ENCODE measurements around the gene EFTUD2.
"Not testable (repeated sequence)": the region's sequence is repeated elsewhere in the genome, so short reads cannot be mapped to it uniquely, and the experiment has no call there.

Gene EFTUD2

GRCh38 chr17:44848257-44848795 lies 50.9 kb downstream of the EFTUD2 start:
- DNase-seq = no peak

- no peak for DNase-seq
These were observed 51.7 kb downstream of the EFTUD2 start, which contains the start of gene HIGD1B for GRCh38 chr17:44847586-44847985. TSS of gene HIGD1B (plus strand) at chr17:44847883. CDS start at chr17:44848153, 270 bp downstream.

- DNase-seq = no peak
These were observed 53.0 kb downstream of the EFTUD2 start for GRCh38 chr17:44846206-44846605.

GRCh38 chr17:44844390-44844830 lies 54.8 kb downstream of the EFTUD2 start:
- no peak for DNase-seq

GRCh38 chr17:44842748-44843147 lies 56.5 kb downstream of the EFTUD2 start:
- no peak for DNase-seq

- no peak for DNase-seq
These were observed 58.3 kb downstream of the EFTUD2 start for GRCh38 chr17:44840936-44841335.

- DNase-seq = no peak
These were observed 59.0 kb downstream of the EFTUD2 start for GRCh38 chr17:44840274-44840673.

- DNase-seq = no peak
These were observed 62.0 kb downstream of the EFTUD2 start for GRCh38 chr17:44837196-44837595.

GRCh38 chr17:44832805-44833204 lies 66.4 kb downstream of the EFTUD2 start:
- DNase-seq = no peak

GRCh38 chr17:44831371-44831770 lies 67.9 kb downstream of the EFTUD2 start:
- DNase-seq = no peak

- DNase-seq = peak in 1 of 14 donors; percentile 28
These were observed 68.6 kb downstream of the EFTUD2 start for GRCh38 chr17:44830359-44831288.

- DNase-seq = peak in 2 of 14 donors; percentile 1 to 27
These were observed 69.5 kb downstream of the EFTUD2 start, which contains the start of gene GJC1 for GRCh38 chr17:44829523-44830358. TSS of gene GJC1 (minus strand) at chr17:44830287. CDS start at chr17:44805817, 24,470 bp downstream.

GRCh38 chr17:44828919-44829522 lies 70.2 kb downstream of the EFTUD2 start:
- DNase-seq = no peak

- DNase-seq = no peak
These were observed 71.4 kb downstream of the EFTUD2 start for GRCh38 chr17:44827863-44828262.

GRCh38 chr17:44826123-44826790 lies 73.0 kb downstream of the EFTUD2 start:
- no peak for DNase-seq

- not testable (repeated sequence) for DNase-seq
These were observed 74.0 kb downstream of the EFTUD2 start for GRCh38 chr17:44825236-44825635.

- no peak for DNase-seq
These were observed 78.5 kb downstream of the EFTUD2 start for GRCh38 chr17:44820631-44821212.

GRCh38 chr17:44818508-44818907 lies 80.7 kb downstream of the EFTUD2 start:
- DNase-seq = not testable (repeated sequence)

- DNase-seq = no peak
These were observed 87.0 kb downstream of the EFTUD2 start for GRCh38 chr17:44812263-44812662.

- DNase-seq = not testable (repeated sequence)
These were observed 90.4 kb downstream of the EFTUD2 start for GRCh38 chr17:44808656-44809388.

All from C1 segment of cervical spinal cord (tissue), 14 donors.